ENCODE measurements around the gene APP.

The APP gene

DNA sequence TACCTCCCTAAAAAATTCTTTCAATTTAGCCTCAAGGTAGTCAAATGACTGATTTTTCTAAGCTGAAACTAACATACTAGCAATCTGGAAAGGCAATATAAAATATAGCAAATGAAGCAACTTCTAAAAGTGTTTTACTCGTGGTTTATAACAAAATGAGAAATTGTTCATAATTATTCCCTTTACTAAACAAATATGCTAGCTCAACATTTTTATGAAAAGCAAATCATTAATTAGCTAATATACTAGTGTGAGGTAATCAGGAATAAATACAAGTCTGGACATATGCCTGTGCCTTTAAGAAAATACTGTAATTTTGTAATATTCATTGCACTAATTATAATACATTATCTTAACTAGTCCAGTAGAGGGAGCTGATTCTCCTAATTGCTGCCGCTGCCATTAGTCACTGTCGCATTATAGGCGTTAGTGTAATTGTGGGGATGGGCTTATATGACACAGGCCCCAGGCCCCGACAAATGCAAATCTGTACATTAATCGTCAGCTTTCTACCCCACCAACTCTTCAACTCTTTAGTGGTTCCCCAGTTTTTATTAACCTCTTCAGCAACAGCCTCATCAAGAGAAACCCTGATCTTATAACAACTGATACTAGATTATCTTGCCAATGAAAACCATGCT is 274.9 kb downstream of the APP start:
- no peak for DNase-seq

DNA sequence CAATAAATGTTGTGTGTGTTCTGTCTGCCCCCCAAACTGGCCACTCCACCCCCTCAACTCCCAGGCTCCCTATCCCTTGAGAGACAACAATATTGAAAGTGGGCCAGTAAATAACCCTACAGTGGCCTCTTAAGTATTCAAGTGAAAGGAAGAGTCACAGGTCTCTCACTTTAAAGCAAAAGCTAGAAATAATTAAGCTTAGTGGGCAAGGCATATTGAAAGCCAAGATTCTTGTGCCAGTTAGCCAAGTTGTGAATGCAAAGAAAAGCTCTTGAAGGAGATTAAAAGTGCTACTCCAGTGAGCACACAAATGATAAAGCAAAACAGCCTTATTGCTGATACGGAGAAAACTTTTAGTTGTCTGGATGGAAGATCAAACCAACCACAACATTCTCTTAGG is 277.4 kb downstream of the APP start:
- no peak for DNase-seq

DNA sequence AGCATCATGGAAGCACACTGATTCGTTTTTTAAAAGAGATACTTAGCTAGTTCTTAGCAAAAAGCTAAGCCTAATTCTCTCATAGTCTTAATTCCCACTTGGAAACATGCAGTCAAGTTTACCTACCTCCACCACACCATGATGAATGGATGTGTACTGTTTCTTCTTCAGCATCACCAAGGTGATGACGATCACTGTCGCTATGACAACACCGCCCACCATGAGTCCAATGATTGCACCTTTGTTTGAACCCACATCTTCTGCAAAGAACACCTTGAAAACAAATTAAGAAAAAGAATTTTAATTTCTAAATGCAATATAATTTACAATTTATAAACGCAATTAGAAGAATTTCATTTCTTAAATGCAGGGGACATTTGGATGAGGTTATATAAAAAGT is 279.0 kb downstream of the APP start:
- no peak for DNase-seq

DNA sequence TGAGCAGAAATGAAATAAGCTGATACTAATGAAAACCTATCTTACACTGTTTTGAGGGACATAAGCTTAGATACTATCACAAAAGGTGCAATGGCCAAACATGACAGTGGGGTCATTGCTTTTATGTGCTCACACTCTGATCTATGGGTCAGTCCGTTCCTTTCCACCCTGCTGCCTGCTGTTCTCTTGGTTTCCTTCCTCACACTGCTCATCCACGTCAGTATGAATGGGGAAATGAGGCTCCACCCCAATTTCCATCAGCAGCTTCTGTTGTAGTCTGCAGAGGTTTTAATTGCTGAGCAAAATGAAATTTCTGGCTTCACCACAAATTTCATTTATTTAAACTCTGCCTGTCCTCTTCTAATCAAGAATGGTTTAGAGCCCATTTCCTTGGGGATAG is 280.6 kb downstream of the APP start:
- DNase-seq = no peak

DNA sequence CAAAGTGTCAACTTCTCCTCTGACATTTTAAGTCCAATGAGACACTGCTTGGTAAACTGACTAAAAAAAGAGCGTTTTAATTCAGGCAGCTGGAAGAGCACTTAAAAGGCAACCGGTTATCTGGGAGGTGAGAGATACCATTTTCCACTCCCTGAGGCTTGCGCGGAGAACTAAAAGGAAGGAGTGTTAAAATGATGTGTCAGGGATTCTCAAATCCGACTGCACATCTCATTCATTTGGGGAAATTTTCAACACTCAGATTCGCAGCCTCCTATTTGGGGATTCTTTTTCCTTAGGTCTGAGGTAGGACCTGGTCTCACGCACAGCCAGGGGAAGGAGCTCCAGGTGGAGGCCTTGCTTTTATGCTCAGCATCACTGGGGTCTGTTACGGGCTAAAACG is 281.9 kb downstream of the APP start:
- DNase-seq = no peak

DNA sequence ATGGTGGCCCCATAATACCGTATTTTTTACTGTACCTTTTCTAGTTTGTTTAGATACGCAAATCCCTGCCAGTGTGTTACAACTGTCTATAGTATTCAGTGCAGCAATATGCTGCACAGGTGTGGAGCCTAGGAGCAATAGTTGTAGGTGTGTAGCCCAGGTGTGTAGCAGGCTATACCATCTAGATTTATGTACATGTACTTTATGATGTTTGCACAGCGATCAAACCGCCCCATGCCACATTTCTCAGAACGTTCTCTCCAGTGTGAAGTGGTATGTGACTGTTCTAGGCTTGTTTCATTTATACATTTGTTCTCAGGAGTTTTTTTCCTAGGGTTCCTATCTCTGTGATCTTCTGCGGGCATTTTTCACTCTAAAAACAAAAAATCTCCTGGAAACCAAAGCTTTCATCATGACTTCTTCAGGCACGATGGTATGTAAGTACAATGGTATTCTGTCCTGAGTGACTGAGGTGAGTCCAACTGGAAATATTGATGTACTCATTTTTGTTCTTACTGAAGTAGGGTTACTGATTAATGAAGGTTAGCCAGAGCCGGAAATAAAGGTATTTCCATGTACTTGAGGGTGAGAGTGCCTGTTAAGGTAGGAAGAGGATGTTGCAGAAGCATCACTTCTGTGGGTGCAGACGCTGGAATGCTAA is 282.8 kb downstream of the APP start:
- no peak for DNase-seq

DNA sequence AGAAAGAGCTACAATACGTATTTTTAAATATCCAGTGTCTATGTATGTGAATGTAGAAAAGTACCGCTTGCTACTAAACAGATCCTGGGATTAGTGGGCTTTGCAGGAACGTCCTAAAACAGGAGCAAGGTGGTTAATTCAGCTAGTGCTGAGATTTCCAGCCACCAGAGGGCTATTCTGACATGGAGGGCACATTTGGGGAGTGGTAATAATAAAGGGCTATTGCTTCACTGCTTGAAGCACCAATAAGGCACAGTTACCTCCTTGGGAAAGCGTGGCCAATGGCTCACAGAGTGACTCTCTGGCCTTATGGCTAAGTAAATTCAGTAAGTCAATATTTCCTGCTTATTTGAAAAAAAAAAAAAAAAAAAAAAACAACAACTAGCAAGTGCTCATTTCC is 283.4 kb downstream of the APP start:
- DNase-seq = no peak

DNA sequence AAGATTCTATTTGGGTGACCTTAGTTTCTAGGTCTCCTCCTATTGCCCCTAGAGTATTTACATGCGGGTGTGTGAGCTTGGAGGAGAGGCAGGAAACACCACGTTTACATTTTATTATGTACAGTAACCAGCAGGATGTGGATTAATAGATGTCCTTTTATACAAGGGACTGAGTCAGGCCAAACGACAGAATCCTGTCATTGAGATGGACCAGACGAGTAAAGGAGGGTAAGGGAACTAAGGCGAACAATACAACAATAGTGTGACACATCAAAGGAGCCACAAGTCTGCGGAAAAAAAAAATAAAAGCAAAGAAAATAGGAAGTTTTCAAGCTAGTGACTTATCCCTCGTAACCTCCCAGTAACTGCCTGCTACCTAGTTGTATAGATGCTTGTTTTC is 284.7 kb downstream of the APP start:
- DNase-seq = no peak

DNA sequence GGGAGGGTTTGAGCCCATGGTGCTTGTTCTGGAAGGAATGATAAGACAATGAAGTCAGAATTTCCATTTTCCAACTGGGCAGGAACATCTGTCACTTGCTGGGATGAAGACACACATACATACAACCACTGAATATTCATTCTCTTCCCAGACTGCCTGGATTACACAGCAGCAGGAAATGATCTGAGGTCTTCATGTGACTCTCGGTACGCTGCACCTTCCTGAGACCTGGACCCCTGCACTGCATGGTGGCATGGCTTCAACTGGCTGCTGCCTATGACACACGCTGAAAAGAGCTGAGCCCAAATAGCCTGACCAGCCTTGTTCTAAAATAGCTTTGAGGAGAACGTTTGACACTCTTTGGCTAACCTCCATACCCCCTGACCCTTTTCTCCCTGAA is 285.2 kb downstream of the APP start:
- no peak for DNase-seq

DNA sequence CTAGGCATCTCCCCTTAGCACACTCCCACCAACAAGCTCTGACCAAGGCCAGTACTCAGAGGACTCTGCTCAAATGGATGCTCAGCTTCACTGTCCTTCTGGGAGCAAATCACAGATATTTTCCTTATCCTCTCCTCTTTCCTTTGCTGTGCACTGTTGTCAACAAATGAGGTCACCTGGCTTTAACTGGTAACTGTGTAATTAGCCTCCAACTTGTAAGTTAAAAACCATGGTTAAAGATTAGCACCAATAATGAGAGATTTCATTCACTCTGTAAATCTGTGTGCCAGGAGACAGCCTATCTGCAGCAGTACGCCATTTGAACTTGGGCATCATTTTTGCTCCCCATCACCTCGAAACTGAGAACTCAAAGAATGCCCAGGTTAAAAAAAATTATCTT is 286.3 kb downstream of the APP start:
- DNase-seq = no peak

DNA sequence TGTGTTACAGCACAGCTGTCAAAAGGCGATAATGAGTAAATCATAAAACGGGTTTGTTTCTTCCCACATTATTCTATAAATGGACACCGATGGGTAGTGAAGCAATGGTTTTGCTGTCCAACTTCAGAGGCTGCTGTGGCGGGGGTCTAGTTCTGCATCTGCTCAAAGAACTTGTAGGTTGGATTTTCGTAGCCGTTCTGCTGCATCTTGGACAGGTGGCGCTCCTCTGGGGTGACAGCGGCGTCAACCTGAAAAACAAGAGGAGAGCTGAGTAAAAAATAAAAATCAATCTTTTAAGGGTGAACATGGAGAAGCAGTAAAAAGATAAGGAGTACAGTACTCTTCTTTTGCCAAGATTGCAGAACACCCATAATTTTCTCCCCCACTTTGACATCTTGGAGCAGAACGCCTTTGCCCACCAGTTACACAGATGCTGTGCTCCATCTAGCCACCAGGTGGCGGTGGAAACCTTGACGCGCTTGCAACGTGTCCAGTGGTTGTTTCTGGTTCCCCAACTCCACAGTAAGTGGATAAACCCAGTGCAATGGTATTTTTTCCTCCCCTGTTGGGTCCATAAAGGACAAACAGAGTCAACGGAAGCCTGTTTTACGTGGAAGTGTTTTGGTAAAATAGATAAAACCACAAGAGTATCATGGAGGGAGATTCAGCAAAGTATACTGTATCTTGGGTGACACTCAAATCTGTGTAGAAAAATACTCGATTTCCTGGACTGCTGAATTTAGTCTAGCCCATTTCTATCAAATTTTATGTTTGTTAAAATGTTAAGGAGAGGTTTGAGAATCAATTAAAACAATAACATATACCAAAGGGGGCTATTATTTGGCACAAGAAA is 288.8 kb downstream of the APP start:
- no peak for DNase-seq

DNA sequence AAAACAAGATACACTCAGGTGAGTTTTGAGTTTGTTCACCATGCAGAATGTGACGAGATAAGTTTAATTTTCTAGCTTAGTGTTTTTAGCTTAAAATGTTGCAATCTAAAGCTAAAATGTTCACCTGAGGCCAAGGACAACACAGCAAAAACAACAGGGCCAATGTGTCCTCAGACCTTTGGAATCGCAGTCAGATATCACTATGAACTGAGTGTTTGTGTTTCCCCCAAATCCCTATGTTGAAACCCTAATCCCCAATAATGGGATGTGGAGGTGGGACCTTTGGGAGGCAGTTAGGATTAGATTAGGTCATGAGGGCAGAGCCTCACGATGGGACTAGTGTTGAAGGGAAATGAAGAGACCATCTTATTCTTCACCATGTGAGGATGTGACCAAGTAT is 291.4 kb downstream of the APP start:
- no peak for DNase-seq

DNA sequence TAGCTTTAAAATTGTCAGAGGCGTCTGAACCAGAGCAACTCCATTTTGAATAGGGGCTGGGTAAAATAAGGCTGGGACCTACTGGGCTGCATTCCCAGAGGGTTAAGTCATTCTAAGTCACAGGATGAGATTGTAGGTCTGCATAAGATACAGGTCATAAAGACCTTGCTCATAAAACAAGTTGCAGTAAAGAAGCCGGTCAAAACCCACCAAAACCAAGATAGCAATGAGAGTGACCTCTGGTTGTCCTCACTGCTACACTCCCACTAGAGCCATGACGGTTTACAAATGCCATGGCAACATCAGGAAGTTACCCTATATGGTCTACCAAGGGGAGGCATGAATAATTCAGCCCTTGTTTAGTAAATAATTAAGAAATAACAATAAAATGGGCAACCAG is 292.2 kb downstream of the APP start:
- no peak for DNase-seq

DNA sequence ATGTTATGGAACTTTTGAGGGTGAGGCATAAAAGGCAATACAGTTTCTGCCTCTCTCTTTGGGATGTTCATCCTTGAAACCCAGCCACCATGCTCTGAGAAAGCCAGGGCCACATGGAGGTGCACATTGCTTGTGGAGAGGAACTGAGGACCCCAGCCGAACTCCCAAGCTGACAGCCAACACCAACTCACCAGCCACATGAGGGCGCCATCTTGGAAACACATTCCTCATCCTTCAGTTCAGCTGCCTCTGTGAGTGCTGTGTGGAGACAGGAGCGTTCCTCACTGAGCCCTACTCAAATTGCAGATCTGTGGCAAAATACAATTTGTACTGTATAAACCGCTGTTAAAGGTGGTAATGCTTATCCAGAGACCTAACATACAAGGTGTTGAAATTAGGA is 298.3 kb downstream of the APP start:
- no peak for DNase-seq

DNA sequence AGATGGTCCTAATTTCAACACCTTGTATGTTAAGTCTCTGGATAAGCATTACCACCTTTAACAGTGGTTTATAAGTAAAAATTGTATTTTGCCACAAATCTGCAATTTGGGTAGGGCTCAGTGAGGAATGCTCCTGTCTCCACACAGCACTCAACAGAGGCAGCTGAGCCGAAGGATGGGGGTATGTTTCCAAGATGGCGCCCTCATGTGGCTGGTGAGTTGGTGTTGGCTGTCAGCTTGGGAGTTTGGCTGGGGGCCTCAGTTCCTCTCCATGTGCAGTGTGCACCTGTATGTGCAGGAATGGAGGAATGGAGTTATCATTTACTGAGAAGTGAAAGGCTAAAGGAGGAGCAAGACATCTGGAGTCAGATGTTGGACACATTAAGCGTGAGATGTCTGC is 299.0 kb downstream of the APP start:
- DNase-seq = no peak

DNA sequence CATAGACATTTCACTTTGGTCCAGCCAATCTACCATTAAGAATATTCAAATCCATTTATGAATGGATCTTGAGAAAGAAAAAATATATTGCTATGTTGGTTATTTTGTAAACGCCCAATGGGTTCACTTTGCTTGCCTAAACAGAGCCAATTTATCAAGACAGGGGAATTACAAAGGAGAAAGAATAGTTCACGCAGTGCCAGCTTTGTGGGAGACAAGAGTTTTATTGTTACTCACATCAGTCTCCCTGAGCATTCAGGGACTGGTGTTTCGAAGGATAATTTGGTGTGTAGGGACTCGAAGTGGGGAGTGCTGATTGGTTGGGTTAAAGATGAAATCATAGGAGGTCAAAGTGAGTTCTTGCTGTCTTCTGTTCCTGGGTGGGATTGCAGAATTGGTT is 300.5 kb downstream of the APP start:
- no peak for DNase-seq

DNA sequence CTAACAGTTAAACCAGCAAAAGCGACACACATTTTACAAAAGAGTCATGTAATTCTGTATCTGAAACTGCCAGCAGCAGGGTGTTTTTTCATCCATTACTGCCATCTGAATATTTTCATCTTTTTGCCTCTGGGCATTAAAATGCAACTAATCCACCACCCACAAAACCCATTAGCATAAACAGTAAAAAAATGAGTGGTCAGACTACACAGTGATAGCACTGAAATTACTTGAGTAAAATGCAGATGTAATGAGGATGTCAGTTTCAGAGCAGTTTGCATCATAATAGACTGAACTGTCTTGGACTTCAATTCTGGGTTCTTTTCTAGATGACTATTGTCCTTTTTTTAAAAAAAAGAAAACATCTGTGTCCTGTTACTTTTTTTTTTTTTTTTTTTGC is 303.5 kb downstream of the APP start:
- DNase-seq = no peak

DNA sequence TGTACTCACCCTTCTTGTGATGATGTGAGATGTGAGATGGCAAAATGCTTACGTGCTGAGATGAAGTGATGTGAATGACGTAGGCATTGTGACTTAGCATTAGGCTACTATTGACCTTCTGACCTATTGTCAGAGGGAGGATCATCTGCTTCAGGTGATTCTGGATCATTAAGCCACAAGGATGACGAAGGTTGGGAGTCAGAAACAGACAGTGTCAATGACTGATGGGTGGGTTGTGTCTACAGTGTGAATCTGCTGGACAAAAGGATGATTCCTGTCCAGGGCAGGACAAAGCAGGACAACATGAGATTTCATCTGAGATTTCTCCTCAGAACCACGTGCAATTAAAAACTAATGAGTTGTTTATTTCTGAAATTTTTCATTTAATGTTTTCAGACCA is 306.8 kb downstream of the APP start:
- no peak for DNase-seq

DNA sequence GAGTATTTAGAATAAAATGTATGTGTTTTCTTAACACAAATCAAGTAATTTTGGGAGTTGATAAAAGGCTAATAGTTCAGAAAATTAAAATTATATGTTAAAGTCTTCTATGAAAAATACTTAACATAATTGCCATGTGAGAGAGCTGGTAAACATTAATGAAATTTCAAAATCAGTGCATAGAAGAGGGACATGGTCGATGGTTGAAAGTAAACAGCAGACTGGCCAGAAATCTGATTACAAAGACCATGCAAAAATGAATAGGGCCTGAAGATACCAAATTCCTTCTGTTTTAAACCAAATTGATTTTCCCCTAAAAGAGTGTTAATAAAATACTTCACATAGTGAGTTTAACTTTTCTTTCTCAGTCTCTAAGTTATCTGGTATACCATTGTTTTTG is 307.5 kb downstream of the APP start:
- DNase-seq = no peak

DNA sequence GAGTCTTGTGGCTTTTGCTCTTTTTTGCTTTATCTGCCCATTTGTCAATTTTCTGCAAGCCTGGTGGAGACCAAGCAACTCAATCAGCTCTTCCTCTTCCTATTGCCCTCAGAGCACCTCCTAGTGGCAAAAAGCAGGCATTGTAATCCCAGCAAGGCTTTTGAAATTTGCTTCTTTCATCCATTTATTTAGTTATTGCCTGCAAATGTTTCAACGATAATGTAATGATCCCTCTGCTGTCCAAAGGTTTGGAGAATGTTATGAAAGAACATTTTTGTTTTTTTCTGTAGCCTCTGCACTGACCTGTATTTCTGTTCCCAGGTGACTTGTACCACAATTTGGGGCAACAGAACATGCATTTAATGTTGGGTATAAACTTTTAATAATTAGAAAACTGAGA is 308.0 kb downstream of the APP start:
- no peak for DNase-seq

DNA sequence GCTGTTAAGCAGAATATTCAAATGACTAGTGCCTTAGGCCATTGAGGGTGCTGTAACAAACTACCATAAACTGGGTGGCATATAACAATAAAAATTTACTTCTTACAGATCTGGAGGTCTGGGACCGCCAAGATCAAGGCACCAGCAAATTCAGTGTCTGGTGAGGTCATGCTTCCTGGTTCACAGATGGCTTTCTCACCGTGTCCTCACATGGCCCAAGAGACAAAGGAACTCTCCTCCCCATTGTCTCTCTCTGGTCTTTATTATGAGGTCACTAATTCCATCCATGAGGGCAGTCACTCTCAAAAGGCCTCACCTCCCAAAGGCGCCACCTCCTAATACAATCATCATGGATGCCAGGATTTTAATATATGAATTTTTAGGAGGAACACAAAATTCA is 308.5 kb downstream of the APP start:
- no peak for DNase-seq

DNA sequence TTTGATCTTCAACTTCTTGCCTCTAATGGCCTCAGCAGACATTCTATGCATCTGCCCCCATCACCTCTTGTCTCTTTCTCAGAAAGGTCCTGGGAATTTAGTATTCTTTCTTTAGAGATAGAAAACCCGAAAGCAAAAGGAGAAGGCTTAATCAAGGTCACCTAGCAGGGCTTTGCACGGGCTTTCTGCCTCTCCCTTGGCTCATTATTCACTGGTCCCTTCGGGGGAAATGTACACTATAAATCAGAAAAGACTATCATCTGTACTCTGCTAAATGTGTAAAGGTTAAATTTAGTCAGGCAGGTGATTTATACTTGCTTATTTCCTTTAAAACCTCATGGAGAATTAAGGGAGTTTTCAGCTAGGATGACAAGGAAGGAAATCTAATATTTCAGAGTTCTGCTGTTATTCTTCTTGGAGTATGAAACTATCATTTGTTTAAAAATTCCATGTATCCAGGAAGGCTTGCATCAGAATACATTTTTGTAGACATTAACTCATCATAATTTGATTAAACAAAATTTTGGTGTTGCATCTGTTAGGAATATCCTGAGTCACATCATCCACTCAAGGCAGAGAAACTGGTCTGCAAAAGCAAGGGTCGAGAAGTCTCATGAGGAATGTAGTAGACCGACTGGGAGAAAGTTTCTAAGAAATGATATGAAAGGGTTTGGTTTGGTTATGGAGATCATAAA is 311.2 kb downstream of the APP start:
- DNase-seq = no peak

DNA sequence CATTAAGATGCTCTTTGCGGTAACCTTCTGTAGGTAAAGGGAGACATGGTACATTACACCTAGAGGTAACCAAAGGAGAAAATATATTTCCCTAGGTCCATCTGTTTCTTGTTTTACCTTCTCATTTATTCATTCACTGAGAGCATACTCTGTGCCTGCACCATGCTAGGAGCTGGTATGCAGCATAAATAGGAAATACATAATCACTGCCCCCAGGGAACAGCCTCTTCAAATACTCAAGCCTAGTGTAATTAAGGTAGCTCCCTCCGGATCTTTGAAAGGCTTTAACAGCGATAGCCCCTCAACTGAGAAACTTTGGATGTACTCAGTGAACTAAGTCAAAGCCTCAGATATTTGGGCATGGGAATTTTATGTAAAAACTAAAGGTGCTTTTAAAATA is 312.2 kb downstream of the APP start:
- no peak for DNase-seq
